T follicular helper cell (primary cell): ENCODE measurements around the gene PPM1D.

Source experiments
- DNase-seq: peaks from one replicate; pipeline ENCODE4 v3.0.0-alpha.2; 2020; ENCODE audit warnings: low read depth

PPM1D gene

DNA sequence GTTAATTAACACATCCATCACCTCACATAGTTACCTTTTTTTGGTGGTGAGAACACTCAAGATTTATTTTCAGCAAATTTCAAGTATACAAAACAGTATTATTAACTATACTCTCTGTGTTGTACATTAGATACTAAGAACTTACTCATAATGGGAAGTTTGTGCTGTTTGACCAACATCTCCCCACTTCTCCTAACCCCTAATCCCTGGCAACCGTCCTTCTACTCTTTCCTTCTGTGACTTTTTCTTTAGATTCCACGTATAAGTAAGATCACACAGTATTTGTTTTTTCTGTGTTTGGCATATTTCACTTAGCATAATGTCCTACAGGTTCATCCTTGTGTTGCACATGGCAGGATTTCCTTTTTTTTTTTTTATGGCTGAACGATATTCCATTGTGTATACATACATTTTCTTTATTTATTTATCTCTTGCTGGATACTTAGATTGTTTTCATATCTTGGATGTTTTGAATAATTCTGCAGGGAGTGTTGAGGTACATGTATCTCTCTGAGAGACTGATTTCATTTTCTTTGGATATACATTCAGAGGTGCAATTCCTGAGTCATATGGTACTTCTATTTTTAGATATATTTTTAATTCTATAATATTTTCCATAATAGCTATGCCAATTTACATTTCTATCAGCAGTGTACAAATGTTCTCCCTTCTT lies 19.0 kb downstream of the PPM1D start:
- DNase-seq: no peak

DNA sequence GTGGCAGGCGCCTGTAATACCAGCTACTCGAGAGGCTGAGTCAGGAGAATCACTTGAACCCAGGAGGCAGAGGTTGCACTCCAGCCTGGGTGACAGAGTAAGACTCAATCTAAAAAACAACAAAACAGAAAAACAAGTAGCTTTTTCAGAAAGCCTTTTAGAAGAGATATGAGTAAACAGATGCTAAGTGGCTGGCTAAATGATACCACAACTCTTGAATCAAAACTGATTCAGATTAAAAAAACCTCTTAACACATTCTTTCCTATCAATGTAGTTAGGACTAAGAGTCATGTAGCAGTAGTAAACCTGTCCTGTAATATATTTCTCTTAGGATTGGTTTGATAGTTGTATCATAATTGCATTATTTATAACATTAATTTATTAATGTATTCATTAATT lies 23.0 kb downstream of the PPM1D start:
- no peak for DNase-seq

DNA sequence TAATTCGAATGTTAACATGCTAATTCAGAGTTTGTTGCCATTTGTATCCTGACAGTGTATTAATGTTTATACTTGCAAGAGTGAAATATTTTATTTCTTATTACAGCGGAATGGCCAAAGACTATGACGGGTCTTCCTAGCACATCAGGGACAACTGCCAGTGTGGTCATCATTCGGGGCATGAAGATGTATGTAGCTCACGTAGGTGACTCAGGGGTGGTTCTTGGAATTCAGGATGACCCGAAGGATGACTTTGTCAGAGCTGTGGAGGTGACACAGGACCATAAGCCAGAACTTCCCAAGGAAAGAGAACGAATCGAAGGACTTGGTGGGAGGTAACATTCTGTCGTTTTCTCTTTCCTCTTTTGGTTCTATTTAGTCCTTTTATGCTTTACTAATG lies 23.4 kb downstream of the PPM1D start:
- DNase-seq: no peak

DNA sequence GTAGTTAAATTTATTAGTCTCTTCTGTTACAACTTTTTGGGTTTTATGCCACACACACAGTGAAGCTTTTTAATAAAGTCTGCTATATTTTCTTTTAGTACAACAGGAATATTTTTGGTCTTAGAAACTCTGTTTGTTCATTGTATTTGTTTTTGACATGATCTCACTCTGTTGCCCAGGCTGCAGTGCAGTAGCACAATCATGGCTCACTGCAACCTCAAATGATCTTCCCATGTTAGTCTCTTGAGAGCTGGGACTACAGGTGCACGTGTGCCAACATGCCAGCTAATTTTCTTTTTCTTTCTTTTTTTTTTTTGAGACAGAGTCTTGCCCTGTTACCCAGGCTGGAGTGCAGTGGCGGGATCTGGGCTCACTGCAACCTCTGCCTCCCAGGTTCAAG lies 27.1 kb downstream of the PPM1D start:
- DNase-seq: no peak

DNA sequence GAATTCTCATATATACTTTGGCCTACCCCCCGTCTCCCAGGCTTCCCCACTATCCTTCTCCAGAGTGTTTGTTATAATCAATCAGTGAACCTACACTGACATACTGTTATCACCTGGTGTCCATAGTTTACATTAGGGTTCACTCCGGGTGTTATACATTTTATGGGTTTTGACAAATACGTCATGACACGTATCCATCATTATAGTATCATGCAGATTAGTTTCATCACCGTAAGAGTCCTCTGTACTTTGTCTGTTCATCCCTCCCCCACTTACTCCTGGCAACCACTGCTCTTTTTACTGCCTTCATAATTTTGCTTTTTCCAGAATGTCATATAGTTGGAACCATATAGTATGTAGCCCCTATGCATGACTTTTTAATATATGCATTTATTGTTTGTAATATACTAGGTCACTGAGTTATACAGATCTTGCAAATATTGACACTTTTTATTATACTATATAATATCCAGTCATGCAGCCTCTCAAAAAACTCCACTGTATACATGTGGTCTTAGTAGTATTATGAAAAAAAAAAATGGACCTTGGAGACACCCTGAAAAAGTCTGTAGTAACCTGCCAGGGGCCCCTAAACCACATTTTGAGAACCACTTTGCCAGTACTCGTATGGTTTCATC lies 28.4 kb downstream of the PPM1D start:
- DNase-seq: no peak

DNA sequence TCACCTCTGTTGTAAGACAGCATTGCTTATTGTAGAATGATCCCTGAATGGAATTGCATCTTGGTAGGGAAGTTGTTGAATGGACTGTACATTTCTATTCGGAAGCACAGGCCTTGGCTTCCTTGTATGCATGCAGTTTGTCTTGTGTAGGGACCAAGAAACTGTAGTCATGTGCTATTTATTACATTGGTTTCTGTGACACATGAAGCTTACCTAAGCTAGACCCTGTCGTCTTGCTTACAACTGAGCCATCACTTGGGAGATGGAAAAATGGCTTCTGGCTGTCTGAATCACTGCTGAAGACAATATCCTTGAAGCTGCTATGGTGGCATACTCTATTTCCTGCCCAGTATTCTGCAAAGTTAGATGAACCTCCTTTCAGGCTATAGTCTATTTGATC lies 29.1 kb downstream of the PPM1D start:
- no peak for DNase-seq

DNA sequence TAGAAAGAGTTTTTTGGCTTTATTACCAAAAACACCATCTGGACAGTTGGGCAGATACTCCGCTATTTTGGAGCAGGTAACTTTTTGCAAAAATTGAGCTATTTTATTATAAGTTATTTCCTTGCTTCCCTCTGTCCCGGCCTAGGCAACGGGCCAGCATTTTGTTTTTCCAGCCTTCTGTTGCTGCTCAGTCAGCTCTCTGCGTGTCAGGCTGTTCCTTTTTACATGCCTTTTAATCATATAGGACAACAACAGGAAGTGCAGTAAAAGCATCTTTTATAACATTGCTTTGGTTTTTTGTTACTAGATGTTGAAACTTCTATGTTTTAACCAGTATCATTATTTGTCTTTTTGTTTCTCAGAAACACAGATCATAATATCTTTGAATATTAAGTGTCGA lies 30.4 kb downstream of the PPM1D start:
- DNase-seq: no peak

DNA sequence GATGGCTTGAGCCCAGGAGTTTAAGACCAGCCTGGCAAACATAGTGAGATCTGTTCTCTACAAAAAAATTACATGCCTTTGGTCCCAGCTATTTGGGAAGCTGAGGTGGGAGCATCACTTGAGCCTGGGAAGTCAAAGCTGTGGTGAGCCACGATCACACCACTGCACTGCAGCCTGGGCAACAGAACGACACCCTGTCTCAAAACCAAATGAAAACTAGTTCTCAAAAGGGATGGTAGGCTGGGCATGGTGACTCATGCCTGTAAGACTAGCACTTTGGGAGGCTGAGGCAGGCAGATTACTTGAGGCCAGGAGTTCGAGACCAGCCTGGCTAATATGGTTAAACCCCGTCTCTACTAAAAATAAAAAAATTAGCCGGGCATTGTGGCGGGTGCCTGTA lies 31.1 kb downstream of the PPM1D start:
- no peak for DNase-seq

DNA sequence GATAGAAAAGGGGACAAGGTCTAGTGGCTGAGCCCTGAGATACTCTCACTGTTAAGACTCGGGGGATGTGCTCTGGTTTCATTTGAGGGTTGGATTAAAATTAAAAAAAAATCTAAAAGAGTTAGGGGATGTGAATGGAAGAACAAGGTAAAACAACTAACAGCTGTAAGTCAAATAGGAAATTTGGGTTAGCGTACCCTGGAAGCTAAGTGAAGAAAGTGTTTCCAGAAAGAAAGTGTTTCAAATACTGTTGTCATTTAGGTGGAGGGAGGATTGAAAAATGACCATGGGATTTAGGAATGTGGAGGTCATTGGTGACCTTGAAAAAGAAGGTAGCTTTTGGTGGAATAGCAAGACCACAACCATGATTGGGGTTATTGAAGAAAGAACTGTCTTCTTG lies 37.7 kb downstream of the PPM1D start:
- DNase-seq: no peak

DNA sequence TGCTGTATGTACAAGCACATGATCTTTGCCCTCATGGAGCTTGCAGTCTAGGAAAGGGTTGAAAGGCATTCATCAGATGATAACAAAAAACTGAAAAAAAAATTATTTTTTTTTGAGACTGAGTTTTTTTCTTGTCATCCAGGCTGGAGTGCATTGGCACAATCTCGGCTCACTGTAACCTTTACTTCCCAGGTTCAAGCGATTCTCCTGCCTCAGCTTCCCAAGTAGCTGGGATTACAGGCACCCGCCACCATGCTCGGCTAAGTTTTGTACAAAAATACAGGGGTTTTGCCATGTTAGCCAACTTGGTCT lies 39.0 kb downstream of the PPM1D start:
- DNase-seq: no peak

DNA sequence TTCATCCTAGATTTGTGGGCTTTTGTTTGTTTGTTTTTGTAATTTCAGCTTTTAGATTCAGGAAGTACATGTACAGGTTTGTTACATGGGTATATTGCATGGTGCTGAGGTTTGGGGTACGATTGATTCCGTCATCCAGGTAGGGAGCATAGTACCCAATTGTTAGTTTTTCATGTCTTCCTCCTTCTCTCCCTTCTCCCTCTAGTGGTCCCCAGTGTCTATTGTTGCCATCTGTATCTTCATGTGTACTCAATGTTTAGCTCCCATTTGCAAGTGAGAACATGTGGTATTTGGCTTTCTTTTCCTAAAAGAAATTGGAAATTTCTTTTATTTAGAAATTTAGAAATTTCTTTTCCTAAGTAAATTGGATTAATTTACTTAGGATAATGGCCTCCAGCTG lies 40.5 kb downstream of the PPM1D start:
- DNase-seq: no peak

DNA sequence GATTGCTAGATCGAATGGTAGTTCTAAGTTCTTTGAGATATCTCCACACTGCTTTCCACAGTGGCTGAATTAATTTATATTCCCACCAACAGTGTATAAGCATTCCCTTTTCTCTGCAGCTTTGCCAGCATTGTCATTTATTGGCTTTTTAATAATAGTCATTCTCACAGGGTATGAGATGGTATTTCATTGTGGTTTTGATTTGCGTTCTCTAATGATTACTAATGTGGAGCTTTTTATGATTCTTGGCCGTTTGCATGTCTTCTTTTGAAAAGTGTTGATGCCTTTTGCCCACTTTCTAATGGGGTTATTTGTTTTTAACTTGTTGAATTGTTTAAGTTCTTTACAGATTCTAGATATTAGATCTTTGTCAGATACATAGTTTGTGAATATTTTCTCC lies 41.1 kb downstream of the PPM1D start:
- no peak for DNase-seq

DNA sequence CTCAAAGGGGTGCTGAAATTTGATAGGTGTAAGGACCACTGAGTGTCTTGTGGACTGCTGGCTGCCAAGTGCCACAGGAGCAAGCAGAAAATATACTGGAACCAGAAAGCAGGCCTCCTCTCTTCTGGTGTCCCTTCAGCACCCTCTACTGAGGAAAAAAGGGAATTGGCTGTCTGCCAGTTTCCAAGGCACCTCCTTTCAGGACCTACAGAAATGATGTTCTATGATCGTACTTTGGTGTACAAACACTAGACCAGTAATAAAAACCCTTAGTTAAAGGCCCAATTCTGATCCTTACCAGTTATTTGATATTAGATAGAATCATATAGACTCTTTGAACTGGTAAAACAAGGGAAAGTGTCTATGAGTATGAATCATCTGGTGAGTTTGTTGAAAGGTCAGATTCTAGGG lies 41.8 kb downstream of the PPM1D start:
- peak; percentile 27 for DNase-seq

DNA sequence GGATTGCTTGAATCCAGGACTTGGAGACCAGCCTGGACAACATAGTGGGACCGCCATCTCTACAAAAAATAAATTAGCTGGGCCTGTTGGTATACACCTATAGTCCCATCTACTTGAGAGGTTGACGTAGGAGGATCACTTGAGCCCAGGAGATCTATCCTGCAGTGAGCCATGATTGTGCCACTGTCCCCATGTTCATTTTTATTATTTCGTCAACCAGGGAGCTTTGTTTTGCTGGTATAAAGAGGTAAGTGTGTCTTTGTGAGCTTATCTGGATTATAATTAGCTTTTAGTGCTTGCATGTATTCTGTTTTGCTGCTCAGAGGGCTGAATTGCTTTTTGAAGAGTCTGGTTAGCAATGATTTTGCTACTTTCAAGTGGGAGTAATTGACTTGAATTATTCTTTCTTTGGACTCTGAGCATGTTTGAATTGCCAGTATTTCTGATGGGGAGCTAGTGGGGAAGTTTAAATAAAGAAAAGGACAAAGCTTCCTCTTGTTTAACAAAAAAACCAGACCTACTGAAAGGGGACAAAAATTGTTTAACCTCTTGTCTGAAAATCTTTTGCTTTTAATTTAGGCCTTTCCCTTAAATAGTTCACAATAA lies 46.0 kb downstream of the PPM1D start:
- no peak for DNase-seq

DNA sequence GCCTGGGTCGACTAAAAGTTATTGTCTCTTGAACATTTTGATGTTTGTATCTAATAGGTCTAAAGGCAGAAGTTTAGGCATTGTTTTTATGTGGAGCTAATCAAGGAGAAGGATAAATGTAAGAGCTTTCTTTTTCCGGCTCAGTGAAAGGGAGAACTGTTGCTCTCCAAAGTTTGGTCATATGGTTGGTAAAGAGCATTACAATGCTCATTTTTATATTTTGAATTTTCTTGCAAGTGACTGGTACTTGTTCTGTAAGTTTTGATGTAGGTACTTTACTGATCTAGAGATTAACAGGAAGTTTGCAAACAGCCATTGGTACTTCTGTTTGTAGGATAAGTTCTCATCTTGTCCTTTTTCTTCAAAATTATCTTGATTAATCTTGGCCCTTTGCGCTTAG lies 46.7 kb downstream of the PPM1D start:
- DNase-seq: no peak

DNA sequence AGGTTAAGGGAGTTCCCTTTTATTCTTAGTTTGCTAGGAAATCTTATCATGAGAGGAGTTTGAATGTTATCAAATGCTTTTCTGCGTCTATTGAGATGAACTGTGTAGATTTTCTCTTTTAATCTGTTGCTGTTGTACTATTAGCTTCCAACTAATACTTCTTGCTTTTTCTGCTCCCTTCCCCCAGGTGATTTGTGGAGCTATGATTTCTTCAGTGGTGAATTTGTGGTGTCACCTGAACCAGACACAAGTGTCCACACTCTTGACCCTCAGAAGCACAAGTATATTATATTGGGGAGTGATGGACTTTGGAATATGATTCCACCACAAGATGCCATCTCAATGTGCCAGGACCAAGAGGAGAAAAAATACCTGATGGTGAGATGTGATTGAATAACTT lies 47.7 kb downstream of the PPM1D start:
- no peak for DNase-seq

DNA sequence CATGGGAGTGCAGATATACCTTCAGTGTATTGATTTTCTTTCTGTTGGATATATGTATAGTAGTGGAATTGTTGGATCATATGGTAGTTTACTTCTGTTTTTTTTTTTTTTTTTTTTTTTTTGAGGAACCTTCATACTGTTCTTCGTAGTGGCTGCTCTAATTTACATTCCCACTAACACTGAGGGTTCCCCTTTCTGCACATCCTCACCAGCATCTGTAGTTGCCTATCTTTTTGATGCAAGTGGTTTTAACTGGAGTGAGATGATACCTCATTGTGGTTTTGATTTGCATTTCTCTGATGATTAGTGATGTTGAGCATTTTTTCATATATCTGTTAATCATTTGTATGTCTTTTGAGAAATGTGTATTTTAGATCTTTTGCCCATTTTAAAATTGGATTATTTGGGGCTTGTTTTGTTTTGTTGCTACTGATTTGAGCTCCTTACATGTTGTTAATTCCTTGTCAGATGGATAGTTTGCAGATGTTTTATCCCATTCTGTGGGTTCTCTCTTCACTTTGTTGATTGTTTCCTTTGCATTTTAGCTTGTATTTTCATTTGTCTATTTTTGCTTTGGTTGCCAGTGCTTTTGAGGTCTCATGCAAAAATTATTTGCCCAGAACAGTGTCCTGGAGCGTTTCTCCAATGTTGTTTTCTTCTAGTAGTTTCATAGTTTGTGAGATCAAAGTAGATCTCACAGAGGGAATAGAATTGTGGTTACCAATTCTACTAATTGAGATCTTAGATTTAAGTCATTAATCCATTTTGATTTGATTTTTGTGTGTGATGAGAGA lies 52.7 kb downstream of the PPM1D start:
- no peak for DNase-seq

DNA sequence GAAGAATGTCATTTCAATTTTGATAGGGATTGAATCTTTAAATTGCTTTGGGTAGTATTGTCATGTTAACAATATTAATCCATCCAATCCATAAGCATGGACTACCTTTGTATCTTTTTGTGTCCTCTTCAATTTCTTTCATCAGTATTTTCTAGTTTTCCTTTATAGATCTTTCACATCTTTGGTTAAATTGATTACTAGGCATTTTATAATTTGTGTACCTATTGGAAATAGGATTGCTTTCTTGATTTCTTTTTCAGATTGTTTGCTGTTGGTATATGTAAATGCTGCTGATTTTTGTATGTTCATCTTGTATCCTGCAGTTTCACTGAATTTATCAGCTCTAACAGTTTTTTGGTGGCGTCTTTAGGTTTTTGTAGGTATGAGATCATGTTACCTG lies 53.6 kb downstream of the PPM1D start:
- DNase-seq: no peak

DNA sequence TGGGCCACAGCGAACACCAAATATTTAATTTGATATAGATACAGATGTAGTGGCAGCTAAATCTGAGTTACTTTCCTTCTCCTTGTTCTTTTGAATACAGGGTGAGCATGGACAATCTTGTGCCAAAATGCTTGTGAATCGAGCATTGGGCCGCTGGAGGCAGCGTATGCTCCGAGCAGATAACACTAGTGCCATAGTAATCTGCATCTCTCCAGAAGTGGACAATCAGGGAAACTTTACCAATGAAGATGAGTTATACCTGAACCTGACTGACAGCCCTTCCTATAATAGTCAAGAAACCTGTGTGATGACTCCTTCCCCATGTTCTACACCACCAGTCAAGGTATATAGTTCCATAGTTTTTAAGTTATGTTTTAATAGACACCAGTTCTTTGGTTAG lies 56.5 kb downstream of the PPM1D start:
- no peak for DNase-seq

DNA sequence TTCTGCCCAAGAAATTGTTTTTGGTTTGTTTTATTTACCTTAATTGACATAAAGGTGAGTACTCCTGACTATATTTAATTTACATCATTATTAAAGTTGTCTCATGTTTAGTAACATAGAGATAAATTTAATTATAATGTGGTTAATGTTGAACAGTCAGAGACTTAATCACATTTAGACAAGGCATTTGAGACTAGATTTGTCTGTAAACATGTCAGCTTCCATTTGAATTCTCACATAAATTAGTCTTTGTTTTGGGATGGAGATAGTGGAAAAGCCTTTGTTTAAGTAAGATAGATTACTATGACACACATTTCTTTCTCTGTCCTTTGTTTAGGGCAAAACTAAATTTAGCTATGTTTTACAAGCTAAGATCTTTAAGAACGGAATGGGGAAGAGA lies 59.2 kb downstream of the PPM1D start:
- DNase-seq: no peak

DNA sequence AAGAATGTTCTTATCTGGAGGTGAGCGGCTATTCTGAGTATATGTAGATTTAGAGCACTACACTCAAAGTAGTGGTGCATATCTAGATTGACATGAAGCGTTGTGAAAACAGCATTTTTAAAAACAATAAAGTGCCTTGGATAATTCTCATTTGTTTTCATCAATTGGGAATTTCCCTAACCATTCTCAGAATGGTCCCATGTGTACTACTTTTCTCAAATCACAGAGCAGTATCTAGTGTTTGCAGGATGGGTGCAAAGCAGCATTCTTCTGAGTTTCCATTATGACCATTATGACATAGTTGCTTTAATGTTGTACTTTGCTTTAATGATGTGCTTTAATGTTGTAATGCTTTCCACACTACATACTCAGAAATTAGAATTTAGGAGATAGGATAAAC lies 61.5 kb downstream of the PPM1D start:
- no peak for DNase-seq

DNA sequence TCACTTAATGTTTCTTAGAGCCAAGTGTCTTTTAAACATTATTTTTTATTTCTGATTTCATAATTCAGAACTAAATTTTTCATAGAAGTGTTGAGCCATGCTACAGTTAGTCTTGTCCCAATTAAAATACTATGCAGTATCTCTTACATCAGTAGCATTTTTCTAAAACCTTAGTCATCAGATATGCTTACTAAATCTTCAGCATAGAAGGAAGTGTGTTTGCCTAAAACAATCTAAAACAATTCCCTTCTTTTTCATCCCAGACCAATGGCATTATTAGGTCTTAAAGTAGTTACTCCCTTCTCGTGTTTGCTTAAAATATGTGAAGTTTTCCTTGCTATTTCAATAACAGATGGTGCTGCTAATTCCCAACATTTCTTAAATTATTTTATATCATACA lies 64.0 kb downstream of the PPM1D start:
- no peak for DNase-seq

DNA sequence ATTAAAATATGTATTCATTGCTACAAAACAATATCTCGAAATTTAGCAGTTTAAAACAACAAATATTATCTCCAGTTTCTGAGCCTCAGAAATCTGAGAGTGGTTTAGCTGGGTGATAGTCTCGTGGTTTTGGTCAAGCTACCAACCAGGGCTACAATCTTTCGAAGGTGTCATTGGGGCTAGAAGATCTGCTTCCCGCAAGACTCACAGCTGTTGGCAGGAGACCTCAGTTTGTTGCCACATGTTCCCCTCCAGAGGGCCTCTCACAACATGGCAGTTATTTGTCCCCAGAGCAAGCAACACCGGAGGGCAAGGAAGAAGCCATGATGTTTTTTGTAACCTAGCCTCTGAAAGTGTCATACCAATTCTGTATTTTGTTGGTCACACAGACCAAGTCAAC lies 65.6 kb downstream of the PPM1D start:
- no peak for DNase-seq
